ENCODE data around the gene CHRNA9. TPM values are rescaled to one million over a fixed set of nuclear protein-coding genes. Genes with fewer than 3 reads are reported as not detected.
"Not testable (repeated sequence)": the region's sequence is repeated elsewhere in the genome, so short reads cannot be mapped to it uniquely, and the experiment has no call there.

Gene CHRNA9
- total RNA-seq, 1 experiment from 2014 or later, result not detected

GRCh38 chr4:40379248-40379647 is 44.1 kb downstream of the CHRNA9 start:
- no peak overlapping the region for H3K4me3 Mint-ChIP-seq (ENCODE audit: low read depth, unreplicated experiment)
- no peaks in the 10 kb centered on the region for H3K27me3 Mint-ChIP-seq (ENCODE audit: unreplicated experiment)
- intact Hi-C loops (cut with micrococcal nuclease; ENCODE audit: unreplicated experiment), result no loop called here
- peaks cover 12% of the 10 kb centered on the region for H3K4me1 Mint-ChIP-seq (ENCODE audit: low read depth, unreplicated experiment)
- peaks cover 8% of the 10 kb centered on the region for H3K36me3 Mint-ChIP-seq (ENCODE audit: insufficient read depth, unreplicated experiment)
- no peak for TF ChIP-seq CTCF (IDR thresholded peaks at IDR 0.05; ENCODE audit: unreplicated experiment)
- CTCF ChIA-PET, result no interaction called here
- no peak overlapping the region for H3K27ac Mint-ChIP-seq (ENCODE audit: unreplicated experiment)
- DNase-seq, result no peak
- H3K9me3 Mint-ChIP-seq (ENCODE audit: low read depth, unreplicated experiment), result no peaks in the 10 kb centered on the region
- BruUV-seq (replicated peaks), result no TSS peak

GRCh38 chr4:40380647-40381046 is 45.5 kb downstream of the CHRNA9 start:
- intact Hi-C loops (cut with micrococcal nuclease; ENCODE audit: unreplicated experiment), result no loop called here
- H3K27ac Mint-ChIP-seq (ENCODE audit: unreplicated experiment), result no peak overlapping the region
- H3K36me3 Mint-ChIP-seq (ENCODE audit: insufficient read depth, unreplicated experiment), result peaks cover 8% of the 10 kb centered on the region
- H3K4me3 Mint-ChIP-seq (ENCODE audit: low read depth, unreplicated experiment), result no peak overlapping the region
- H3K27me3 Mint-ChIP-seq (ENCODE audit: unreplicated experiment), result no peaks in the 10 kb centered on the region
- CTCF ChIA-PET, result no interaction called here
- BruUV-seq (replicated peaks), result no TSS peak
- no peak for DNase-seq
- peaks cover 12% of the 10 kb centered on the region for H3K4me1 Mint-ChIP-seq (ENCODE audit: low read depth, unreplicated experiment)
- TF ChIP-seq CTCF (IDR thresholded peaks at IDR 0.05; ENCODE audit: unreplicated experiment), result no peak
- H3K9me3 Mint-ChIP-seq (ENCODE audit: low read depth, unreplicated experiment), result no peaks in the 10 kb centered on the region

- Mint-ChIP-seq H3K4me3 (ENCODE audit: low read depth, unreplicated experiment) (no peak overlapping the region), H3K9me3 (ENCODE audit: low read depth, unreplicated experiment) (no peaks in the 10 kb centered on the region), H3K27ac (ENCODE audit: unreplicated experiment) (no peak overlapping the region), H3K27me3 (ENCODE audit: unreplicated experiment) (no peaks in the 10 kb centered on the region), H3K4me1 (ENCODE audit: low read depth, unreplicated experiment) (no peaks in the 10 kb centered on the region), H3K36me3 (ENCODE audit: insufficient read depth, unreplicated experiment) (no peaks in the 10 kb centered on the region)
- BruUV-seq (replicated peaks), result no TSS peak
- TF ChIP-seq CTCF (IDR thresholded peaks at IDR 0.05; ENCODE audit: unreplicated experiment), result no peak
- intact Hi-C loops (cut with micrococcal nuclease; ENCODE audit: unreplicated experiment), result no loop called here
- CTCF ChIA-PET, result no interaction called here
- DNase-seq, result no peak
Measured at GRCh38 chr4:40388239-40388638, 53.1 kb downstream of the CHRNA9 start.

- intact Hi-C loops (cut with micrococcal nuclease; ENCODE audit: unreplicated experiment), result no loop called here
- H3K4me1 Mint-ChIP-seq (ENCODE audit: low read depth, unreplicated experiment), result no peaks in the 10 kb centered on the region
- no TSS peak for BruUV-seq (replicated peaks)
- no peak for TF ChIP-seq CTCF (IDR thresholded peaks at IDR 0.05; ENCODE audit: unreplicated experiment)
- H3K9me3 Mint-ChIP-seq (ENCODE audit: low read depth, unreplicated experiment), result no peaks in the 10 kb centered on the region
- no peak for DNase-seq
- H3K4me3 Mint-ChIP-seq (ENCODE audit: low read depth, unreplicated experiment), result no peak overlapping the region
- H3K36me3 Mint-ChIP-seq (ENCODE audit: insufficient read depth, unreplicated experiment), result no peaks in the 10 kb centered on the region
- CTCF ChIA-PET, result no interaction called here
- H3K27me3 Mint-ChIP-seq (ENCODE audit: unreplicated experiment), result no peaks in the 10 kb centered on the region
- H3K27ac Mint-ChIP-seq (ENCODE audit: unreplicated experiment), result no peak overlapping the region
Measured at GRCh38 chr4:40389986-40390385, 54.9 kb downstream of the CHRNA9 start.

GRCh38 chr4:40392241-40392640 is 57.1 kb downstream of the CHRNA9 start:
- H3K4me3 Mint-ChIP-seq (ENCODE audit: low read depth, unreplicated experiment); intact Hi-C loops (cut with micrococcal nuclease; ENCODE audit: unreplicated experiment); BruUV-seq (replicated peaks); H3K9me3 Mint-ChIP-seq (ENCODE audit: low read depth, unreplicated experiment); H3K27ac Mint-ChIP-seq (ENCODE audit: unreplicated experiment); DNase-seq; H3K36me3 Mint-ChIP-seq (ENCODE audit: insufficient read depth, unreplicated experiment); CTCF ChIA-PET; H3K27me3 Mint-ChIP-seq (ENCODE audit: unreplicated experiment): not testable (repeated sequence)
- H3K4me1 Mint-ChIP-seq (ENCODE audit: low read depth, unreplicated experiment), result peaks cover 10% of the 10 kb centered on the region

Measured in Calu3 (cell line).